Rectal smooth muscle tissue (tissue), 1 donor: ENCODE data around the gene MRNIP.
"Not testable (repeated sequence)": the region's sequence is repeated elsewhere in the genome, so short reads cannot be mapped to it uniquely, and the experiment has no call there.

Experiments used
- H3K27ac ChIP-seq: one replicate; pipeline ENCODE4 v1.7.0; 2013; ENCODE audit warnings: low read depth, low read length, inconsistent platforms
- H3K27me3 ChIP-seq: one replicate; pipeline ENCODE4 v1.7.0; 2013; ENCODE audit warnings: low read length; ENCODE audit not compliant: control insufficient read depth, insufficient read depth
- H3K36me3 ChIP-seq: one replicate; pipeline ENCODE4 v1.7.0; 2013; ENCODE audit warnings: low read length; ENCODE audit not compliant: control insufficient read depth, insufficient read depth
- H3K4me1 ChIP-seq: one replicate; pipeline ENCODE4 v1.7.0; 2013; ENCODE audit warnings: low read length; ENCODE audit not compliant: control insufficient read depth, insufficient read depth
- H3K4me3 ChIP-seq: one replicate; pipeline ENCODE4 v1.7.0; 2013; ENCODE audit warnings: low read length
- H3K9ac ChIP-seq: one replicate; pipeline ENCODE4 v1.7.0; 2013; ENCODE audit warnings: low read length

Gene MRNIP

GRCh38 chr5:179872828-179873575, 14.4 kb upstream of the MRNIP start:
- H3K27me3 ChIP-seq, result no peaks in the 10 kb centered on the region

DNA sequence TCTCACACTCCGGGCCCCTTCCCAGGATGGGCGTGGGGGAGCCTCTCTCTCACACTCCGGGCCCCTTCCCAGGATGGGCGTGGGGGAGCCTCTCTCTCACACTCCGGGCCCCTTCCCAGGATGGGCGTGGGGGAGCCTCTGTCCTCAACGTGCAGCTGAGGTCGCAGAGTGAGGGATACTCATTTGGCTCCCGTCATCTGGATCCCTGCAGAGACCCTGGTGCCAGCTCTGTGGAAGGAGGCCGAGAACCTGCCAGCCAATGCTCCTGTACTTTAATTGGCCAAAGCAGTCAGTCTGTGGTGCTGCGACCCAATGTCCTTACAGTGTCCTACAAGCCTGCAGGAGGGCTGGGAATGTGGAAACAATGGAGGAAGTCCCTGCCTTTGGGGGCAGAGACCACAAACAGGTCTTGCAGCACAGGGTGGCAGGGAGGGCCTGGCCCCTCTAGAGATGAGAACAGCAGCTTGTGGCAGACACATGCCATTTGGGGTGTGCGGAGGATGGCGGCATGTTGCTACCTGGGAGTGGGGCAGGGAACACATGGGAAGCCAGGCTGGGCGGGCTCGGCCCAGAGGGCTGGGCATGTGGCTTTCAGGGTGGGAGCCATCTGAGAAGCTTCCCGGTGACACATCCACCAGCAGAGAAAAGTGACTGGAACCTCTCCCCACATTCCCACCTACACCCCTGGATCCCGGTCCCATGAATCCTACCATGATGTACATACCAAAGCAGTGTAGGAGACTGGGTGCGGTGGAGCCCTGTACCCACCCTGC, 13.6 kb upstream of the MRNIP start:
- H3K27ac ChIP-seq, result no peak overlapping the region
- H3K4me1 ChIP-seq, result no peaks in the 10 kb centered on the region
- H3K9ac ChIP-seq, result no peak overlapping the region
- H3K4me3 ChIP-seq, result no peak overlapping the region
- peaks cover 29% of the 10 kb centered on the region for H3K36me3 ChIP-seq
- no peaks in the 10 kb centered on the region for H3K27me3 ChIP-seq

More at GRCh38 chr5:179872828-179873575, 14.4 kb upstream of the MRNIP start:
- Histone ChIP-seq H3K9ac (no peak overlapping the region), H3K27ac (no peak overlapping the region), H3K36me3 (peaks cover 34% of the 10 kb centered on the region), H3K4me3 (no peak overlapping the region), H3K4me1 (no peaks in the 10 kb centered on the region)

DNA sequence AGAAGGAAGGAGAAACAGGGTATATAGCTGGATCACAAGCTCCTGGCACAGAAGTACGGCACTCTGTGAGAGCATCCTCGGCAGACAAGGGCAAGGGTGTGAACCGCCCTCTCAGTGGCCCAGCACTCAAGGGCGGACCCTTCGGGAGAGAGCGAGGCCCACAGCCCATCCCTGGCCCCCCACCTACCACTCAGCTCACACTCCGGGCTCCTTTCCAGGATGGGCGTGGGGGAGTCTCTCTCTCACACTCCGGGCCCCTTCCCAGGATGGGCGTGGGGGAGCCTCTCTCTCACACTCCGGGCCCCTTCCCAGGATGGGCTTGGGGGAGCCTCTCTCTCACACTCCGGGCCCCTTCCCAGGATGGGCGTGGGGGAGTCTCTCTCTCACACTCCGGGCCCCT, 12.9 kb upstream of the MRNIP start:
- not testable (repeated sequence) for H3K27me3 ChIP-seq, H3K4me3 ChIP-seq, H3K27ac ChIP-seq, H3K4me1 ChIP-seq, H3K9ac ChIP-seq
- peaks cover 29% of the 10 kb centered on the region for H3K36me3 ChIP-seq

DNA sequence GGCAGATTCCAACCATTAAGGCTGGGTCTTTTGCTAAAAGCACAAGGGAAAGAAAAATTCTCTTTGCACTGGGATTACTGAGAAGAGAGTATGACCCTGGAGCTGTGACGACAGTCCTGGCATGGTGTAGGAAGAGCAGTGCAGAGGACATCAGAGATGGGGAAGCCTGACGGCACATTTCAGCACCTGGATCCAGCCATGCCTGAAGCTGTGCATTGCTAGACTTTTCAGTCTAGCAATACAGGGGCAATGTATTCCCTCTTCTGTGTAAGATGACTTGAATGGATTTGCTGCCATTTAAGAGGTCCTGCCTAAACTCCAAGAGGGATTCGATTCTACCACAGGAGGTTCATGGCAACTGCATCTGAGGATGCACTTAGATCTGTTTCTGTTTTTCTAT, 12.3 kb upstream of the MRNIP start:
- no peak overlapping the region for H3K27ac ChIP-seq
- H3K36me3 ChIP-seq, result peaks cover 31% of the 10 kb centered on the region

DNA sequence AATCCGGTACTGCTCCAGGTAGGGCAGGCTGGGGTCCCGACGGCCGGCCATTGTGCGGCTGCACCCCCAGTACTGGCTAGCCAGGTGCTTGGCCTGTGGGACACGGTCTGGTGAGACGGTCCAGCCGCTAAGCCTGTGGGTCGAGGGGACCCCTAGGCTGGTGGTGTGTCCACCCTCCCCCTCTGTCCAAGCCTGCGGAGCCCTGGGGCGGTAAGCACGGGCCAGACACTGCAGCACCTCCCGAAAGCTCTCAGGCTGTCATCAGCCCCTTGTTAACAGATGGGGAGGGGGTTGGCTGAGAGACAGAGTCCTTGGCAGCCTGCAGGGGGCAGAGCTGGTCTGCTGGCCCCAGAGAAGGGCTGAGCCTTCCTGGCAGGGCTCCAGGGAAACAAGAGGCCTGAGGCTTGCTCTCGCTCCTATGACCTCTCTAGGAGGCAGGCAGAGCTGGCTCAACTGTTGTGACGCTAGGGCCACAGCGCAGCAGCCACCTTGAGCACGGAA, 11.8 kb upstream of the MRNIP start:
- peaks cover 28% of the 10 kb centered on the region for H3K36me3 ChIP-seq
- H3K27ac ChIP-seq, result no peak overlapping the region
- no peak overlapping the region for H3K9ac ChIP-seq
- H3K27me3 ChIP-seq, result no peaks in the 10 kb centered on the region
- no peak overlapping the region for H3K4me3 ChIP-seq
- H3K4me1 ChIP-seq, result no peaks in the 10 kb centered on the region

More for the DNA sequence above, 12.3 kb upstream of the MRNIP start:
- no peaks in the 10 kb centered on the region for H3K4me1 ChIP-seq
- no peak overlapping the region for H3K9ac ChIP-seq
- H3K4me3 ChIP-seq, result no peak overlapping the region
- H3K27me3 ChIP-seq, result no peaks in the 10 kb centered on the region

- Histone ChIP-seq H3K4me1 (no peaks in the 10 kb centered on the region), H3K27me3 (no peaks in the 10 kb centered on the region), H3K9ac (no peak overlapping the region), H3K27ac (no peak overlapping the region), H3K36me3 (peaks cover 28% of the 10 kb centered on the region), H3K4me3 (no peak overlapping the region)
Observed at GRCh38 chr5:179869641-179870402, 11.2 kb upstream of the MRNIP start.

- Histone ChIP-seq H3K4me3 (no peak overlapping the region), H3K27me3 (no peaks in the 10 kb centered on the region), H3K9ac (no peak overlapping the region), H3K27ac (no peak overlapping the region), H3K36me3 (peaks cover 25% of the 10 kb centered on the region), H3K4me1 (no peaks in the 10 kb centered on the region)
Observed at GRCh38 chr5:179869101-179869500, 10.5 kb upstream of the MRNIP start.

DNA sequence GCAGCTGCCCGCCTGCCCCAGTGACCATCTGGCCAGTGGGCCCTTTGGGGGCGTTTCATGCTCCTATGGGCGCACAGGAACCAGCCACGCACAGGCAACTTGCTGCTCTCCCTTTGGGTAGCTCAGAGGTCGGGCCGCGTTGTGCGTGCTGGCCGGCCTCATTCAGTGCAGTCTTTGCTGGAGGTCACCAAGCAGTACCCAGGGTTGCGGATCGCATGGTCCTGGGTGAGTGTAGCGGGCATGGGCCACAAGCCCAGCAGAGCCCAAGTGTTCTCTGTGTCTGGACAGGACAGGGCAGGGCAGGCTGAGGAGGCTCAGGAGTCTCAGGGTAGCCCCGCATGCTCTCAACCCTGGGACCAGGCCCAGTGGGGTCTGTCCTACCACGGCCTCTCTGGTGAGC, 9.9 kb upstream of the MRNIP start:
- Histone ChIP-seq H3K27ac (no peak overlapping the region), H3K4me1 (no peaks in the 10 kb centered on the region), H3K36me3 (peaks cover 25% of the 10 kb centered on the region), H3K4me3 (no peak overlapping the region), H3K27me3 (no peaks in the 10 kb centered on the region), H3K9ac (no peak overlapping the region)

DNA sequence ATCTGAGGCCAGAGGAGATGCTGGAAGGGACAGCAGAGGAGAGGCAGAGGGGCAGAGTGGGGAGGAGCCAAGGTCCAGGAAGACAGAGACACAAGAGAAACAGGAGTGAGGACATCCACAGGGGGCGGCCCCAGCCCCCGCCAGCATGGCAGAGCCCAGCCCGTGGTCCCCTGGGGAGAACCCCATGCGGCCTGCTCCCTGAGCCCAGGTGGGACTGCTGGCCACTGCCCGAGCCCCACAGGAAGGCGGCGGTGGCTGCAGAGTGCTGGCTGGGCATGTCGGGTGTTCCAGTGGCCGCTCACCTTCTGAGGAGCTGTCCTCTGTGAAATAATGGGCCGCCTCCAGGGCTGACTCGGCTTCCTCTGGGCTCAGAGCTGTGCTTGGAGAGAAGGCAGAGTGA, 8.9 kb upstream of the MRNIP start:
- H3K4me1 ChIP-seq, result no peaks in the 10 kb centered on the region
- H3K36me3 ChIP-seq, result peaks cover 26% of the 10 kb centered on the region
- H3K9ac ChIP-seq, result no peak overlapping the region
- no peak overlapping the region for H3K27ac ChIP-seq
- H3K4me3 ChIP-seq, result no peak overlapping the region
- H3K27me3 ChIP-seq, result no peaks in the 10 kb centered on the region

- H3K4me1 ChIP-seq, result no peaks in the 10 kb centered on the region
- H3K9ac ChIP-seq, result no peak overlapping the region
- H3K36me3 ChIP-seq, result peaks cover 24% of the 10 kb centered on the region
- H3K27me3 ChIP-seq, result no peaks in the 10 kb centered on the region
- no peak overlapping the region for H3K4me3 ChIP-seq
- no peak overlapping the region for H3K27ac ChIP-seq
Observed at GRCh38 chr5:179867079-179867465, 8.5 kb upstream of the MRNIP start.

DNA sequence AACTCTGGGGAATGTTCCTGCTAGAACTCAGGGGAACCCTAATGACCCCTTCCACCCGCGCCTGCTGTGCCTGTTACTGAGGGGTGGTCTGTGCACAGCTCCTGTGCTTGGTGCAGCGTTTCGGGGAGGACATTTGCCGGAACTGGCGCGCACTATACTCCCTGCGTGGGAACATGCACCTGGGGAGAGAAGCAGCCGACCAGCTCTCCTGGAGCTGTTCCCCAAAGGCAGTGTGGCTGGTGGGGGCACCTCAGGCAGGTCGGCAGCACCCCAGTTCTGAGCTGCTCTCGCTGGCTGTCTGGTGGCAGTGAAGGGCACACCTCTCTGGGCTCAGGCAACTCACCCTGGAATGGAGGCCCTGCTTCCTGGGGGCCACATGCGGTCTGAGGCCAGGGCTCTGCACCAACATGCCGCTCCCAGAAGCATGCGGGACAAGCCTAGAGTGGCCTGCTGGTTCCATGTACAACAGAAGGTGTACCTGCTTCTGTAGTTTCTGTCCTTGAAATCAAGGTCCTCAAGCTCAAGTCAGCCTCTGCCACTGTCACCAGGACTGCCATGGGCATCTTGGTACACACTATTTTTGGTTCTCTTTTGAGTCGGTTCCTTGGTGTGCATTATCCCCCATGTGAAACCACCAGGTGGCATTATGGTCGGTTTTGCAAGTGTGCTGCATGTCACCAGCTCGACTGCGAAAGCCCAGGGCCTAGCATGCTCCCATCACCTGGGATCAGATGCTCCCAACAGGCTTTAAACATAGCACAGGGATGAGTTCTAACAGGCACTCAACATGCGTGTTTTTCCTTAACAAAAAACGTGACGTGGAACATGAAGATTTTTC, 7.8 kb upstream of the MRNIP start:
- Histone ChIP-seq H3K4me3 (no peak overlapping the region), H3K36me3 (peaks cover 23% of the 10 kb centered on the region), H3K9ac (no peak overlapping the region), H3K27me3 (no peaks in the 10 kb centered on the region), H3K27ac (no peak overlapping the region), H3K4me1 (no peaks in the 10 kb centered on the region)
